Nephron (organoid): Measurements from ENCODE around the gene BBS1.
A peak's percentile ranks its signal among the peaks of the same experiment; 100 is the strongest.
"Not testable (repeated sequence)": the region's sequence is repeated elsewhere in the genome, so short reads cannot be mapped to it uniquely, and the experiment has no call there.

Experiments
- H3K27ac Mint-ChIP-seq, 3 experiments: 2 replicates each; pipeline ENCODE4 v1.8.0; 2020; ENCODE audit warnings: mixed read lengths in 3 of 3, mild to moderate bottlenecking in 2 of 3, moderate library complexity in 1 of 3
- H3K27me3 Mint-ChIP-seq: 2 replicates; pipeline ENCODE4 v1.8.0; 2021; ENCODE audit warnings: low read depth, mild to moderate bottlenecking, moderate library complexity, mixed read lengths
- H3K36me3 Mint-ChIP-seq: 2 replicates; pipeline ENCODE4 v1.8.0; 2020; ENCODE audit warnings: low read depth, mixed read lengths
- H3K4me1 Mint-ChIP-seq: 2 replicates; pipeline ENCODE4 v1.8.0; 2020; ENCODE audit warnings: mixed read lengths
- H3K4me3 Mint-ChIP-seq, 3 experiments: 2 replicates each; pipeline ENCODE4 v1.8.0; 2020; ENCODE audit warnings: mild to moderate bottlenecking in 3 of 3, mixed read lengths in 3 of 3, moderate library complexity in 2 of 3
- H3K9me3 Mint-ChIP-seq: 2 replicates; pipeline ENCODE4 v1.8.0; 2020; ENCODE audit warnings: mixed read lengths
- TF ChIP-seq, protein P1 (sequence below), 3 experiments: fragments of 200-600 bp; sonication (generic); IDR thresholded peaks; one replicate each; pipeline ENCODE4 v1.5.0; 2021; ENCODE audit warnings: antibody characterized with exemption in 3 of 3; ENCODE audit not compliant: unreplicated experiment in 3 of 3

The BBS1 gene

DNA sequence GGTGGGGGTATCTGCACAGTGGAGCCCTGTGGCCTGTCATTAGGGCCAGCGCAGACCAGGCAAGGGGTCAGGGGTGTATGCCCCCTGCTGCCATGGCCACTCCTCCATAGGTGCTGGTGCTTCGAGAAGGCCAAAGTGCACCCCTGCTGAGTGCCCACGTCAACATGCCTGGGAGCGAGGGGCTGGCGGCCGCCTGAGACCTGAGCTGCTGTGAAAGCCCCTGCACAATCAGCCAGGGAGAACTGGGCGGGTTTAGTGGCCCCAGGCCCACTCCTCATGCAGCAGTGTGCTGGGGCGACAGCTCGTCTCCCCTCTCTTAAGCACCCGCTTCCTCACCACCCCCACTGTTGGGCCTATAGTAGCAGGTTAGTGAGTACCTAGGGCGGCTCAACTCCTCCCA, 21.4 kb downstream of the BBS1 start:
- H3K27ac Mint-ChIP-seq: no peak overlapping the region
- no peaks in the 10 kb centered on the region for H3K4me1 Mint-ChIP-seq
- H3K36me3 Mint-ChIP-seq: peaks cover 34% of the 10 kb centered on the region
- no peaks in the 10 kb centered on the region for H3K9me3 Mint-ChIP-seq
- H3K4me3 Mint-ChIP-seq: no peak overlapping the region
- H3K27me3 Mint-ChIP-seq: no peaks in the 10 kb centered on the region
- TF ChIP-seq, protein P1, sequence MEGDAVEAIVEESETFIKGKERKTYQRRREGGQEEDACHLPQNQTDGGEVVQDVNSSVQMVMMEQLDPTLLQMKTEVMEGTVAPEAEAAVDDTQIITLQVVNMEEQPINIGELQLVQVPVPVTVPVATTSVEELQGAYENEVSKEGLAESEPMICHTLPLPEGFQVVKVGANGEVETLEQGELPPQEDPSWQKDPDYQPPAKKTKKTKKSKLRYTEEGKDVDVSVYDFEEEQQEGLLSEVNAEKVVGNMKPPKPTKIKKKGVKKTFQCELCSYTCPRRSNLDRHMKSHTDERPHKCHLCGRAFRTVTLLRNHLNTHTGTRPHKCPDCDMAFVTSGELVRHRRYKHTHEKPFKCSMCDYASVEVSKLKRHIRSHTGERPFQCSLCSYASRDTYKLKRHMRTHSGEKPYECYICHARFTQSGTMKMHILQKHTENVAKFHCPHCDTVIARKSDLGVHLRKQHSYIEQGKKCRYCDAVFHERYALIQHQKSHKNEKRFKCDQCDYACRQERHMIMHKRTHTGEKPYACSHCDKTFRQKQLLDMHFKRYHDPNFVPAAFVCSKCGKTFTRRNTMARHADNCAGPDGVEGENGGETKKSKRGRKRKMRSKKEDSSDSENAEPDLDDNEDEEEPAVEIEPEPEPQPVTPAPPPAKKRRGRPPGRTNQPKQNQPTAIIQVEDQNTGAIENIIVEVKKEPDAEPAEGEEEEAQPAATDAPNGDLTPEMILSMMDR (IDR thresholded peaks at IDR 0.05; ENCODE audit: unreplicated experiment in 3 of 3): no peak

DNA sequence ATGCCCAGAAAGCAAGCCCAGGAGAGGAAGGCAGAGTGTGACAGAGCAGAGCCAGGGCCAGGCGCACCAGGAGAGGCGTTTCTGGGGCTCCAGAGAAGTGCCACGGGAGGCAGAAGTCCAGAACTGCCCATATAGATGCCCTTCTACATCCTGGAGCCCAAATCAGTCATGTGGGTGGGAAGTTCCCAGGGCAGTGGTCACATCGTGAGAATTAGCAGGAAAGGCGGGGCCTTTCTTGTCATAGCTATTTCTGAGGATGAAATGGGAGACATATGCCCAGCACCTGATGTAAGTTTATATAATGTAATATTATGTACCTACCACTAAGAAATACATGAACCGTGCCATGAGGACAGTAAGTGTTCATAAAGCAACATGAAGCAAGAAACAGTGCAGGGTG, 22.3 kb downstream of the BBS1 start:
- peaks cover 36% of the 10 kb centered on the region for H3K36me3 Mint-ChIP-seq

GRCh38 chr11:66539170-66539869, 28.9 kb downstream of the BBS1 start:
- H3K9me3 Mint-ChIP-seq: no peaks in the 10 kb centered on the region
- H3K27ac Mint-ChIP-seq: peak overlapping the region in 1 of 3 experiments; percentile 56
- H3K4me3 Mint-ChIP-seq: no peak overlapping the region
- TF ChIP-seq, protein P1 (IDR thresholded peaks at IDR 0.05; ENCODE audit: unreplicated experiment in 3 of 3): no peak
- peaks cover 21% of the 10 kb centered on the region for H3K4me1 Mint-ChIP-seq
- H3K27me3 Mint-ChIP-seq: no peaks in the 10 kb centered on the region
- H3K36me3 Mint-ChIP-seq: peaks cover 32% of the 10 kb centered on the region

More for the DNA sequence above, 22.3 kb downstream of the BBS1 start:
- Mint-ChIP-seq H3K4me3 (no peak overlapping the region), H3K9me3 (no peaks in the 10 kb centered on the region), H3K27ac (no peak overlapping the region), H3K27me3 (no peaks in the 10 kb centered on the region), H3K4me1 (no peaks in the 10 kb centered on the region)
- TF ChIP-seq, protein P1 (IDR thresholded peaks at IDR 0.05; ENCODE audit: unreplicated experiment in 3 of 3): no peak

DNA sequence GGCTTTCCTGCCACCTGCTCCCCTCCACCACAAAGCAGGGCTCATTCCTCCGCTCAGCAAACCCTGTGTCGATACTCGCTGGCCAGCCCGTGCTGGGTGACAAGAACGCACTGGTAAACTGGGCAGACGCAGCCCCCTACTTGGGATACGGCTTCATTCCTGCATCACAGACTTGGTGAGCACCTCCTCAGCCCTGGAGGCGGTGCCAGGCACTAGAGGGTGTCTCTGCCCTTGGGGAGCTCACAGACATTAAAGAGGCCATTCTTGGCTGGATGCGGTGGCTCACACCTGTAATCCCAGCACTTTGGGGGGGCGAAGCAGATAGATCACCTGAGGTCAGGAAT, 29.4 kb downstream of the BBS1 start:
- Mint-ChIP-seq H3K4me1 (peaks cover 24% of the 10 kb centered on the region), H3K27ac (no peak overlapping the region), H3K9me3 (no peaks in the 10 kb centered on the region), H3K4me3 (no peak overlapping the region), H3K36me3 (peaks cover 32% of the 10 kb centered on the region), H3K27me3 (no peaks in the 10 kb centered on the region)
- TF ChIP-seq, protein P1 (IDR thresholded peaks at IDR 0.05; ENCODE audit: unreplicated experiment in 3 of 3): no peak

DNA sequence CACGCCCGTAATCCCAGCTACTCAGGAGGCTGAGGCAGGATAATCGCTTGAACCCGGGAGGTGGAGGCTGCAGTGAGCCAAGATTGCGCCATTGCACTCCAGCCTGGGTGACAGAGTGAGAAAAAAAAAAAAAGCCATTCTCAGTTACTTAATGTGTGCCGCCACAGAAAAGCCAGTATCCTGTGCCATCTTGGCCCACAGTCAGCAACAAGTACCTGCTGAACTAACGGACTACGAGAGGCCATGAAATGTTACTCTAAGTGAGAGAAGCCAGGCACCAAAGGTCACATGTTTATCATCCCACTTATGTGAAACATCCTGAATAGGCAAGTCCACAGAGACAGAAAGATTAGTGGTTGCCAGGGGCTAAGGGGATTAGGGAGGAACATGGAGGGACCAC, 30.2 kb downstream of the BBS1 start:
- Mint-ChIP-seq H3K36me3 (peaks cover 29% of the 10 kb centered on the region), H3K4me1 (peaks cover 30% of the 10 kb centered on the region)
- H3K27ac Mint-ChIP-seq, H3K9me3 Mint-ChIP-seq, H3K27me3 Mint-ChIP-seq, H3K4me3 Mint-ChIP-seq: not testable (repeated sequence)

- Mint-ChIP-seq H3K4me1 (peaks cover 36% of the 10 kb centered on the region), H3K9me3 (no peaks in the 10 kb centered on the region), H3K4me3 (peak overlapping the region; percentile 16 to 51 (median 50)), H3K27ac (peak overlapping the region in 2 of 3 experiments; percentile 30 to 78), H3K36me3 (peaks cover 22% of the 10 kb centered on the region), H3K27me3 (no peaks in the 10 kb centered on the region)
- TF ChIP-seq, protein P1 (IDR thresholded peaks at IDR 0.05; ENCODE audit: unreplicated experiment in 3 of 3): no peak
These were observed 31.5 kb downstream of the BBS1 start for GRCh38 chr11:66541892-66542291.
